SU-DHL-6 (cell line): ENCODE measurements around the gene AP3B2.

Experiments
- H2AFZ ChIP-seq: fragments of 200-600 bp; sonication (generic); 2 replicates; pipeline ENCODE4 v1.6.1; 2014; ENCODE audit warnings: low read depth, mild to moderate bottlenecking, moderate library complexity, mixed read lengths, antibody characterized with exemption, low read length; ENCODE audit not compliant: severe bottlenecking
- H3F3A ChIP-seq: fragments of 200-600 bp; shearing (Covaris generic); 2 replicates; pipeline ENCODE4 v1.6.0; 2016; ENCODE audit warnings: antibody characterized with exemption, mild to moderate bottlenecking; ENCODE audit not compliant: insufficient read depth
- H3K27ac ChIP-seq: fragments of 200-600 bp; sonication (generic); 2 replicates; pipeline ENCODE4 v1.5.1; 2016; ENCODE audit warnings: low read depth, mild to moderate bottlenecking, low read length, moderate library complexity, mixed read lengths
- H3K27me3 ChIP-seq: fragments of 200-600 bp; sonication (generic), shearing (Covaris generic); 2 replicates; pipeline ENCODE4 v1.6.0; 2014; ENCODE audit warnings: mild to moderate bottlenecking, low read length
- H3K36me3 ChIP-seq: fragments of 200-600 bp; sonication (generic); 2 replicates; pipeline ENCODE4 v1.6.1; 2014; ENCODE audit warnings: mild to moderate bottlenecking, low read length, mixed read lengths
- H3K4me2 ChIP-seq: fragments of 300-600, 200-600 bp; shearing (Covaris generic), sonication (generic); 2 replicates; pipeline ENCODE4 v1.6.0; 2014; ENCODE audit warnings: low read length, low read depth, mild to moderate bottlenecking; ENCODE audit not compliant: poor library complexity, severe bottlenecking
- H3K4me3 ChIP-seq: fragments of 200-600 bp; sonication (generic); 2 replicates; pipeline ENCODE4 v1.5.1; 2014; ENCODE audit warnings: antibody characterized with exemption, low read length, mild to moderate bottlenecking, mixed read lengths; ENCODE audit not compliant: insufficient read depth, poor library complexity, severe bottlenecking
- H3K79me2 ChIP-seq: fragments of 200-600 bp; sonication (generic); 2 replicates; pipeline ENCODE4 v1.6.1; 2014; ENCODE audit warnings: mild to moderate bottlenecking, low read length, moderate library complexity; ENCODE audit not compliant: insufficient read depth
- H3K9ac ChIP-seq: fragments of 200-600 bp; sonication (generic); 2 replicates; pipeline ENCODE4 v1.7.0; 2014; ENCODE audit warnings: mild to moderate bottlenecking, low read length
- H3K9me2 ChIP-seq: fragments of 200-600 bp; sonication (generic); replicated peaks from 2 replicates; pipeline ENCODE4 v1.6.1; 2014; ENCODE audit warnings: low read length; ENCODE audit not compliant: insufficient read depth
- H3K9me3 ChIP-seq: fragments of 200-600 bp; sonication (generic); 2 replicates; pipeline ENCODE4 v1.6.1; 2014; ENCODE audit warnings: low read length, mixed read lengths; ENCODE audit not compliant: insufficient read depth
- H4K20me1 ChIP-seq: fragments of 200-600 bp; sonication (generic); 2 replicates; pipeline ENCODE4 v1.6.1; 2014; ENCODE audit warnings: low read depth, mild to moderate bottlenecking, antibody characterized with exemption, low read length, moderate library complexity, mixed read lengths
- EZH2phosphoT487 ChIP-seq: fragments of 200-600 bp; sonication (generic), shearing (Covaris generic); conservative IDR thresholded peaks from 2 replicates; pipeline ENCODE4 v1.6.1; 2018; ENCODE audit warnings: mild to moderate bottlenecking, antibody characterized with exemption, low read length, moderate library complexity, mixed read lengths
- TF ChIP-seq, protein P1 (sequence below): fragments of 200-600 bp; sonication (generic); IDR thresholded peaks from one replicate; pipeline ENCODE4 v1.5.1; 2017; ENCODE audit warnings: antibody characterized with exemption, mild to moderate bottlenecking, low read length, moderate library complexity; ENCODE audit not compliant: insufficient read depth, poor library complexity, severe bottlenecking

Gene AP3B2

DNA sequence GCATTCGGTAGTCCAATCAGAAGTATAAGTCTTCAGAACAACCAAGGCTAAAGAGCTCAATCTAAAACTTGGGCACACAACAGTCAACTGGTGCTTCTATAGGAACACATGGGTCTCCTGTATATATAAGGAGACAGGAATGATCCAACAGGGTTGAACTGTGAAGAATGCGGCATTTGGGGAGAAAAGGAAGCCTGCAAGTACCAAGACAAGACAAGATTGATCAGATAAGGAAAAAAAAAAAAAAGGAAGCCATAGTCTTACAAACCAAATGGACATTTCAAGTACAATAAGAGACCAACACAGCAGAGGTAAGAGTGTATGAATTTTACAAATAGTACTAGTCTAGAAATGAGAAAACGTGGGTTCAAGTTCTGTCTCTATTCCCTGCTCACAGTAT lies 69.0 kb downstream of the AP3B2 start:
- Histone ChIP-seq H3K79me2 (no peaks in the 10 kb centered on the region), H3K27ac (no peak overlapping the region), H3K27me3 (no peaks in the 10 kb centered on the region), H3K9me3 (no peaks in the 10 kb centered on the region), H2AFZ (no peak overlapping the region), H3K4me2 (no peak overlapping the region), H4K20me1 (no peaks in the 10 kb centered on the region), H3K9ac (no peak overlapping the region), H3F3A (no peaks in the 10 kb centered on the region), H3K4me3 (no peak overlapping the region), H3K9me2 (no peaks in the 10 kb centered on the region), H3K36me3 (no peaks in the 10 kb centered on the region)
- TF ChIP-seq EZH2phosphoT487: no peak
- TF ChIP-seq, protein P1, sequence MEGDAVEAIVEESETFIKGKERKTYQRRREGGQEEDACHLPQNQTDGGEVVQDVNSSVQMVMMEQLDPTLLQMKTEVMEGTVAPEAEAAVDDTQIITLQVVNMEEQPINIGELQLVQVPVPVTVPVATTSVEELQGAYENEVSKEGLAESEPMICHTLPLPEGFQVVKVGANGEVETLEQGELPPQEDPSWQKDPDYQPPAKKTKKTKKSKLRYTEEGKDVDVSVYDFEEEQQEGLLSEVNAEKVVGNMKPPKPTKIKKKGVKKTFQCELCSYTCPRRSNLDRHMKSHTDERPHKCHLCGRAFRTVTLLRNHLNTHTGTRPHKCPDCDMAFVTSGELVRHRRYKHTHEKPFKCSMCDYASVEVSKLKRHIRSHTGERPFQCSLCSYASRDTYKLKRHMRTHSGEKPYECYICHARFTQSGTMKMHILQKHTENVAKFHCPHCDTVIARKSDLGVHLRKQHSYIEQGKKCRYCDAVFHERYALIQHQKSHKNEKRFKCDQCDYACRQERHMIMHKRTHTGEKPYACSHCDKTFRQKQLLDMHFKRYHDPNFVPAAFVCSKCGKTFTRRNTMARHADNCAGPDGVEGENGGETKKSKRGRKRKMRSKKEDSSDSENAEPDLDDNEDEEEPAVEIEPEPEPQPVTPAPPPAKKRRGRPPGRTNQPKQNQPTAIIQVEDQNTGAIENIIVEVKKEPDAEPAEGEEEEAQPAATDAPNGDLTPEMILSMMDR: no peak

DNA sequence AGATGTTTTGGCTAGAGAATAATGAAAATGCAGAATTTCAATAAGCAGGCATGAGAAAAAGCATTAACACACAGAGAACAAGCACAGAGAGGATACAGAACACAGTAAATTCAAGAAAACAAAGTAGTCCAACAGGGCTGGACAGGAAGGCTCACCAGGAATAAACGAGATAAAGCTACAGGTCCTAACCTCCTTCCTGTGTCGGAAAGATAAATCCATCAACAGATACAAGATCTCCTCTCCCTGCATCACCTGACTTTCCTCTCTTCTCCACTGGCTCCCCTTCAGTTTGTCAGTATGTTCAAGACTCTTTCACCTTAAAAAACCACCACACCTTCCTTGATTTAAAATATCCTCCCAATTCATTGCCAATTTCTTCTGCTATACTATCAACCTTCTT lies 73.9 kb downstream of the AP3B2 start:
- H4K20me1 ChIP-seq: no peaks in the 10 kb centered on the region

DNA sequence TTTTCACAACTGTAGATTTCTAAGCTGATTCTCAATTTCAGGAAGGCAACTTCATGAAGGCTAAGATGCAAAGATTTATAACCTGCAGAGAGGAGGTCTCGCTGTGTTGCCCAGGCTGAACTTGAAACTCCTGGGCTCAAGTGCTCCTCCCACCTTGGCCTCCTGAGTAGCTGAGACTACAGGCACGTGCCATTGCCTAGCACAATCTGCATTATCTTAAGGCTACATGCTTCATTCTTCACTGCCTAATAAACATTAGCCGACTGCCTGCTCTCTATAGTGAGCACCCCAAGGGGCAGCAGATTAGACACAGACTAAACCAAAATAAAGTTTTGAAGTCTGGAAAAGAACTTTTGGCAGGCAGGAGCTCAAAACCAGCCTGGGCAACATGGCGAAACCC lies 79.6 kb downstream of the AP3B2 start:
- Histone ChIP-seq H3K4me2 (no peak overlapping the region), H3K9me2 (no peaks in the 10 kb centered on the region), H3K79me2 (no peaks in the 10 kb centered on the region), H3K9me3 (no peaks in the 10 kb centered on the region), H3F3A (no peaks in the 10 kb centered on the region), H4K20me1 (no peaks in the 10 kb centered on the region), H2AFZ (no peak overlapping the region), H3K36me3 (no peaks in the 10 kb centered on the region), H3K4me3 (no peak overlapping the region), H3K27ac (no peak overlapping the region), H3K27me3 (no peaks in the 10 kb centered on the region), H3K9ac (no peak overlapping the region)
- TF ChIP-seq, protein P1: no peak
- TF ChIP-seq EZH2phosphoT487: no peak

More for the DNA sequence above, 73.9 kb downstream of the AP3B2 start:
- TF ChIP-seq EZH2phosphoT487: no peak
- TF ChIP-seq, protein P1: no peak
- Histone ChIP-seq H3K9ac (no peak overlapping the region), H3K9me3 (no peaks in the 10 kb centered on the region), H2AFZ (no peak overlapping the region), H3K4me2 (no peak overlapping the region), H3K36me3 (no peaks in the 10 kb centered on the region), H3K79me2 (no peaks in the 10 kb centered on the region), H3F3A (no peaks in the 10 kb centered on the region), H3K27me3 (no peaks in the 10 kb centered on the region), H3K27ac (no peak overlapping the region), H3K4me3 (no peak overlapping the region), H3K9me2 (no peaks in the 10 kb centered on the region)

DNA sequence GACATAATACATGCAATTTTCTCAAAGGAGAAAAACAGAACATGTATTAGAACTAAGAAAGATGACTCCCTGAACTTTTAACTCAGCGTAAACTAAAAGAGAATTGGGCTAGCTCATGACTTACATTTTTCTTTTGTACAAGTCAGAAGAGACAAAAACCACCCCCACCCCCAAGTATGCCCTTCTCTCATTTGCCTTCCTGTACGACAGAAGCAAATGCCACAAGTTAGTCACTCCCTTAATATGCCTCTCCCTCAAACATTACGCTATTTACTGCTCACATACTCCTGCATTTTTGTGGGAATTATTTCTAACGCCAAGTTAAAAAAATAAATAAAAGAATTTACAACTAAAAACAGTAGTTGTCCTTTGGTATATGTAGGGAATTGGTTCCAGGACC lies 84.5 kb downstream of the AP3B2 start:
- no peaks in the 10 kb centered on the region for H3K36me3 ChIP-seq
- H3K27ac ChIP-seq: no peak overlapping the region
- H3K4me3 ChIP-seq: no peak overlapping the region
- H4K20me1 ChIP-seq: no peaks in the 10 kb centered on the region
- no peak overlapping the region for H3K4me2 ChIP-seq
- H3K27me3 ChIP-seq: no peaks in the 10 kb centered on the region
- H3K9me2 ChIP-seq: no peaks in the 10 kb centered on the region
- TF ChIP-seq, protein P1: no peak
- TF ChIP-seq EZH2phosphoT487: no peak
- no peaks in the 10 kb centered on the region for H3K9me3 ChIP-seq
- H3K79me2 ChIP-seq: no peaks in the 10 kb centered on the region
- no peak overlapping the region for H2AFZ ChIP-seq
- H3F3A ChIP-seq: no peaks in the 10 kb centered on the region
- no peak overlapping the region for H3K9ac ChIP-seq
